T-helper 1 cell treated with Interleukin-12 subunit alpha and Interleukin-12 subunit beta and Interleukin-4 antibody, amounts not matched to agents 30 μg/mL and 1 μg/mL, for 36 hours (primary cell): ENCODE data around the gene KLHDC2.

ENCODE experiments used
- H3K27ac Mint-ChIP-seq: one replicate; pipeline ENCODE4 v1.8.0; 2021; ENCODE audit warnings: mild to moderate bottlenecking, mixed read lengths
- H3K27me3 Mint-ChIP-seq: one replicate; pipeline ENCODE4 v1.8.0; 2021; ENCODE audit warnings: low read depth, mixed read lengths
- H3K36me3 Mint-ChIP-seq: one replicate; pipeline ENCODE4 v1.8.0; 2021; ENCODE audit warnings: low read depth, mixed read lengths
- H3K4me1 Mint-ChIP-seq: one replicate; pipeline ENCODE4 v1.8.0; 2021; ENCODE audit warnings: low read depth, mixed read lengths
- H3K4me3 Mint-ChIP-seq: one replicate; pipeline ENCODE4 v1.8.0; 2021; ENCODE audit warnings: mild to moderate bottlenecking, moderate library complexity, mixed read lengths
- H3K9me3 Mint-ChIP-seq: one replicate; pipeline ENCODE4 v1.8.0; 2021; ENCODE audit warnings: mixed read lengths

Gene KLHDC2

DNA sequence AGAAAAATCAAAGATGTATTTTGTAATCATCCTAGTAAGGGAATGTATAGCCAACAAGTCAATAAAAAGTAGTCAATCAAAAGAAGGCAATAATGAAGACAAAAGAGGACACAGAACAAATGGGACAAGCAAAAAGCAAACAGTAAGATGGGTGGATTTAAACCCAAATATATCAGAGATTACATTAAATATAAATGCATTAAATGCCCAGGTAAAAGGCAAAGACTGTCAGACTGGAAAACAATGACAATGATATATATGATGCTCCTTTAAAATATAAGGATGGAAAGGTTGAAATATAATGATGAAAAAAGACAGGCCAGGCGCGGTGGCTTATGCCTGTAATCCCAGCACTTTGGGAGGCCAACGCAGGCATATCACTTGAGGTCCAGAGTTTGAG, 48.9 kb downstream of the KLHDC2 start:
- no peak overlapping the region for H3K4me3 Mint-ChIP-seq
- H3K4me1 Mint-ChIP-seq, result no peaks in the 10 kb centered on the region
- H3K27ac Mint-ChIP-seq, result no peak overlapping the region
- H3K27me3 Mint-ChIP-seq, result no peaks in the 10 kb centered on the region
- peaks cover 60% of the 10 kb centered on the region for H3K36me3 Mint-ChIP-seq
- H3K9me3 Mint-ChIP-seq, result peaks cover 15% of the 10 kb centered on the region

GRCh38 chr14:49820176-49820575, 52.2 kb downstream of the KLHDC2 start:
- no peak overlapping the region for H3K27ac Mint-ChIP-seq
- no peaks in the 10 kb centered on the region for H3K27me3 Mint-ChIP-seq
- no peak overlapping the region for H3K4me3 Mint-ChIP-seq
- H3K4me1 Mint-ChIP-seq, result no peaks in the 10 kb centered on the region
- H3K36me3 Mint-ChIP-seq, result peaks cover 57% of the 10 kb centered on the region
- peaks cover 15% of the 10 kb centered on the region for H3K9me3 Mint-ChIP-seq

DNA sequence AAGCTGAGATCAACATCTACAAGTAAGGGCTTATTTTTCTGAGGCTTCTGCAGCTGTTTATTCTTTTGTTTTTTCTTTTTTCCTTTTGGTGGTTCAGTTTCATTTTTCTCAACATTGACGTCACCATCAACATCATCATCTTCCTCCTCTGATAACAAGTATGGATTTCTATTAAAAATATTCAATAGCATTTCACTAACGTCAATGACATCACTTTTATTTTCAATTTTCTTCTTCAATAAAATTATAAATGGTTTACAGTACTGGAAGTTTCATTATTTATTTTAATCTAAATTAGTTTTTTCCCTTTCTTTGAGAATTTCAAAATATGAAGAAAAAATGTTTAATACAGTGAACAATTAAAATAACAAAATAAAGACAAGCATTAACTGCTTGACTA, 60.7 kb downstream of the KLHDC2 start:
- H3K27me3 Mint-ChIP-seq, result no peaks in the 10 kb centered on the region
- no peaks in the 10 kb centered on the region for H3K9me3 Mint-ChIP-seq
- H3K36me3 Mint-ChIP-seq, result peaks cover 43% of the 10 kb centered on the region
- H3K4me3 Mint-ChIP-seq, result no peak overlapping the region
- H3K27ac Mint-ChIP-seq, result no peak overlapping the region
- H3K4me1 Mint-ChIP-seq, result peaks cover 2% of the 10 kb centered on the region
